GF-D8 (cell line): Measurements from ENCODE around the gene TPD52L2.

Experiments
- DNase-seq: peaks from one replicate; lab custom pipeline; 2025; lab: John Stamatoyannopoulos, UW

TPD52L2 gene

DNA sequence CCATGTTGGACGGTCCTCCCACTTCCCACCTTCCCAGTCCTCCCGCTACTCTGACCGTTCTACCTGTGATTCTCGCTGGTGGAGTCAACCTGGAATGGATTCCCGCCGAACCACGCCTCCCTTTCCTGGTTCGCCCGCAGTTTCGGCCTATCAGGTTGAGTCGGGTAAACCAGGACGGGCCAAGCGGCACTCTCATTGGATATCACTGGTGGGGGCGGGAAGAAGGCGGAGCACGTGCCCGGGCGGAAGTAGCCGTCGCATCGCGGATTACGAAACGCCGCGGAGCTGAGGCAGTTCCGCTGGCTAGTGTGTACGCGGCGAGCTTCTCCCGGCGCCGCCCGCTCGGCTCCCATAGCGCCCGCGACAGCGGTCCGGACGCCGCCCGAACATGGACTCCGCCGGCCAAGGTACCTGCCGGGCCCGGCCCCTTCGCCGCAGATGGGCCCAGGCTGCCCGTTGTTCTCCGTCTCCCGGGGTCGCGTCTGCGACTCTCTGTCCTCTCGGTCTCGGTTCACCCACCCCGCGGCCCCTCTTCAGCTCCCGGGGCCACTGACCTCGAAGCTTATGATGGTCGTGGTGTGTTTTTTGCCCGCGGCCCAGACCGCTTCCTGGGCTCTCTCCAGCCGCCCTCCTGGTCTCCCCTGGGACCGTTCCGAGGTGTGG lies at the start of gene TPD52L2:
Gene TPD52L2, plus strand, starts transcription at position 293 of the 663 bp plus-strand sequence. Its CDS starts 96 bp downstream, at position 389.
- DNase-seq, result peak; percentile 96

DNA sequence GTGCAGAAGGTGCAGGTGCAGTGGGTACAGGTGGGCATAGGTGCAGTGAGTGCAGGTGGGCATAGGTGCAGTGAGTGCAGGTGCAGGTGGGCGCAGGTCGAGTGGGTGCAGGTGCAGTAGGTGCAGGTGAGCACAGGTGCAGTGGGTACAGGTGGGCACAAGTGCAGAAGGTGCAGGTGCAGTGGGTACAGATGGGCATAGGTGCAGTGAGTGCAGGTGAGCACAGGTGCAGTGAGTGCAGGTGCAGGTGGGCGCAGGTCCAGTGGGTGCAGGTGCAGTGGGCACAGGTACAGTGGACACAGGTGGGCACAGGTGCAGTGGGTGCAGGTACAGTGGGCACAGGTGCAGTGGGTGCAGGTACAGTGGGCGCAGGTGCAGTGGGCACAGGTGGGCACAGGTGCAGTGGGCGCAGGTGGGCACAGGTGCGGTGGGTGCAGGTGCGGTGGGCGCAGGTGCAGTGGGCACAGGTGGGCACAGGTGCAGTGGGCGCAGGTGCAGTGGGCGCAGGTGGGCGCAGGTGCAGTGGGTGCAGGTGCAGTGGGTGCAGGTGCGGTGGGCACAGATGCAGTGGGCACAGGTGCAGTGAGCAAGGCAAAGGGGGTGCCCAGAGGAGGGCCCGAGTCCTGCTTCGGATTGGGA lies 49.3 kb upstream of the TPD52L2 start:
- DNase-seq, result no peak

- peak; percentile 35 for DNase-seq
Measured at GRCh38 chr20:63819224-63819921, 45.7 kb upstream of the TPD52L2 start.

DNA sequence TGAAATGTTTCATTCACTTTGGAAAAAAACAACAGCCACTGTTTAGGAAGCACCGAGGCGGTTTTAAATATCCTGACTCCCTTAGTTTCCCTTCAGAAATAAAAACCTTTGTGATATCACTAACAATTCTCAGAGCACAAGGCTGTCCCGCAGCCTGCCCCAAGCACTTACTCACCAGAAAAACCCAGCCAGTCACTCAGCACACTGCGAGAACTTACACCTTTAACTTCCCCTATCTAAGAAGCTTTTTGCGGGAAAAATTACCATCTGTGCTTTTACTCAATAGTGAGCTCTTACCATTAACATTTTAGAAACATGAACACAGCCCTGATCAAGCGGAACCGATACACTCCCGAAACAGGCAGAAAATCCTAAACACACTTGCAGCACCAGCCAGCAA lies 43.3 kb upstream of the TPD52L2 start:
- peak; percentile 7 for DNase-seq

DNA sequence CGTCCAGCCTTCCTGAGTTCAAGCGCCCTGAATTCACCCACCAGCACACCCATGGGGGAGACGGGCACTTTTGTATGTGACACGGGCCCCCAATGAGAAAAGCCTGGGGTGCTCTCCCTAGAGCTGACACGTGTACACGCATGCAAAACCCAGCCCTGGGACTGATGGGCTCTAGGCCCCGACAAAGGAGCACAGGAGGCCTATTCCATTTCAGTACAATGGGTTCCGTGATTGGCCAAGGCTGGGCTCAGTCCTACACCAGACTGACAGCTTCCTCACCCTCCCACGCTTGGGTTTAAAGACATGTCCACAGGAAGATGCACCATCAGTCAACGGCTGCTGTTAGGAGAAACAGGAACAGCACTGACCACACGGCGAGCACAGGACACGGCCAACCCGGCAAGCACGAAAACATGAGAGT lies 42.8 kb upstream of the TPD52L2 start:
- DNase-seq, result peak; percentile 46

GRCh38 chr20:63823691-63824311 lies 41.3 kb upstream of the TPD52L2 start:
- DNase-seq, result no peak

DNA sequence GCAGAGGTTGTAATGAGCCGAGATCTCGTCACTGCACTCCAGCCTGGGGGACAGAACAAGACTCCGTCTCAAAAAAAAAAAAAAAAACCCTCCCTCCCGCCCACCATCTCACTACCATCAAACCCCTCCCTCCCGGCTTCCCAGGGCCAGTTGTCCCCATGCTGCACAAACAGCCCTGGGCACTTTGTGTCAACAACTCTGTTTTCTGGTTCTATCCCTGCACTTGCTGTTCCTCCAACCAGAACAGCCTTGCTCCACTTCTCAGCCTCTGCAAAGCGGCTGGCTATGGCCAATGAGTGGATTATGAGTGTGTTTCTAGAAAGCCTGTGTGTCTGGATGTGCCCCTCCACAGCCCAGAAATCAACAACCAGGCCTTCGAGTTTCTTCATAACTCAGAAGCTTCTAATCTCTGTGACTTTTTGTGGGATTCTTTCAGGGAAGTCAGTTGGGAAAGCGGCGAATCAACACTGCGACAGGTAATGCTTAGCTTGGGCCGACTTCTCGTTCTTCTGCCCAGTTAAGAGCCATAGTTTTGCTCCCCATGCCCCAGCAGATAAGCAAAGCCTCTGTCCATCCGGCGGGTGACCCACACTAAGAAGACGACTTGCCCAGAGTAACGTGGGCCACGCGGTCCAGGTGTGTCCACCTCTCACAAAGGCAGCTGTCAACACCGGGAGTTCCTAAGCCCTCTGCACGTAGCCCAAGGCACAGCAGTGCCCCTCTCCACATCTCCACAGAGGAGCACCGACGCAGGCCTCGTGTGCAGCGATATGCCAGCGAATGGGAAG lies 39.5 kb upstream of the TPD52L2 start:
- DNase-seq, result no peak

DNA sequence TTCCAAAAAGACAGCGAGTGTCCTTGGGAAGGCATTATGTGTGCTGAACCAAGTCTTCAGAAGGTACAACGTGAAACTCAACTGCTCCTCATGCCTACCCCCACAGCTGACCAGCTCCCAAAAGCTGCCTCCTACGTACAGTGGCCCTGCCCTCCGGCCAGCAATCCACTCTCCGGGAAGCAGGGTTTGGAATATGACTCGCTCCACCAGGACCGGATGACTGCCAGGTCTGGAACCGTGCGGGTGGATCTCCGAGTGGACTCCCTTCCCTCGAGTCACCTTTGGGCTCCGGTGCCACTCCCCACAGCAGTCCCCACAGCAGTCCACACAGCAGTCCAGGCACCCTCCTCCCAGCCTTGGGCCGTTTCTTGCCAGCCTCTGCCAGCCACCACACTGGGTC lies 38.3 kb upstream of the TPD52L2 start:
- DNase-seq, result no peak

DNA sequence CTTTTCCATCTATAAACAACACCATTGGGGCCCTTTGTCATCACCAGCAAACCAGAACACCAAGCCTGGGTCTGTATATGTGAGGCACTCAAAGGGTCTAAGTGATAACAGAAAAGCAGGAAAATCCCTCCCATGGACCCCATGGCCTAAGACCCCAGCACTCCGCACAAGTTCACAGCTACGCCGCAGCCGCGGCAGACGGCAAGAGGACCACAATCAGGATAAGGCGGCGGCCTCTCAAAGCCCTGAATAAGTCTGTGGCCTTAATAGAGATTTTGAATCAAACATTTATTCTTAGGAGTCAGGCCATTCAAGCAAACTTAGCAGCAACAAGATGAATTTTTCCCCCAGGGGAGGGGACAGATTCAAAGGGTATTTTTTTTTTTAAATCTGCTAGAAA lies 36.9 kb upstream of the TPD52L2 start:
- DNase-seq, result no peak

DNA sequence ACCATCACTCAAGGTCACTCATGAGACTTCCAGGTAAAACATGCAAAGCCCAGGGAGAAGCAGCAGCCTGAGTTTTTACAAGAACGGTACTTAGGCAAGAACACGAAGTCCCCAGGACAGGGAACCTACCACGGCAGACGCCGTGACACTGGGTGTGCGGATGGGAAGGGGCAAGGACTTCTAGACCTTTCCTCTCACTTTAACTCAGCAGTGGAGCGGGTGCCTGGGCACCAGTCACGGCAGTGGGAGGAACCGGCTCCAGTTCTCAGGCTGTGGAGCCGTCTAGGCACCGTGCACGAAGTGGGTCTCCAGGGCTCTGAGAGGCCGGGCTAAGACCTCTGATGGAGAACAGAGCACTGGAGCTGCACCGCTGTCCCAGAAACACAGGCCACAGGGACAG lies 36.5 kb upstream of the TPD52L2 start:
- DNase-seq, result no peak

GRCh38 chr20:63828951-63829350 lies 36.1 kb upstream of the TPD52L2 start:
- DNase-seq, result no peak

- no peak for DNase-seq
Measured at GRCh38 chr20:63829603-63829944, 35.5 kb upstream of the TPD52L2 start.

- DNase-seq, result no peak
Measured at GRCh38 chr20:63829945-63830835, 34.9 kb upstream of the TPD52L2 start.

DNA sequence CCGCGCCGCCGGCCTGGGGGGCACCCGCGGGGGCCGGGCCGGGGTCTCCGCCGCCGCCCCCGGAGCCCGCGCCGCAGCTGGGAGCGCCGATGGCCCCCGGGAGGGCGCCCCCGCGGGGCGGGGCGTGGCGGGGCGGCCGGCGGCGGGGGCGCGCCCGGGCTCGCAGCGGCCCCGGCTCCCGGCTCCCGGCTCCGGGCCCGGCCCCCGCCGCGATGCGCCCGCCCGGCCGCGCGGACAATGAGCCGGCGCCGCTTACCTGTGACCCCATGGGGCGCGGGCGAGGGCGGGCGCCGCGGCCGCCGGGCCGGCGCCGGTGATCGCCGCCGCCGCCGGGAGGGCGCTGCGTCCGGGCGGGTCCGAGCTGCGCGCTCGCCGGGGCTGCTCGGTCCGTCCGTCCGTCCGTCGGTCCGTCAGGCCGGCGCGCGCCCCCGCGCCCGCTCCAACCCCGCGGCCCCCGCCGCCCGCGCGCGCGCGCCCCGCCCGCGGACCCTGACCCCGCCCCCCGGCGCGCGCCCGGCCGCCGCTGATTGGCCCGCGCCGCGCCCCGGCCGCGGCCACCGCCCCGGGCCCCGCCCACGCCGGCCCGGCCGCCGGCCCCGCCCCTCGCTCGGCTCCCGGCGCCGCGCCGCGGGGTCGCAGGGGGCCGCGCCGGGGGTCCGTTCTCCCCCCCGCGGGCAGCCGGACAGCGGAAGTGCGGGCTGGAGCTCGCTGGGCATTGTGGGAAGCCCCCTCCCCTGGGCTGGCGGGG lies 34.1 kb upstream of the TPD52L2 start, which contains the start of gene ZBTB46:
Gene ZBTB46, minus strand, starts transcription at position 424 of the 748 bp plus-strand sequence. CDS start 40,507 bp downstream, outside the sequence.
- no peak for DNase-seq

- DNase-seq, result no peak
Measured at GRCh38 chr20:63831646-63831992, 33.5 kb upstream of the TPD52L2 start.

DNA sequence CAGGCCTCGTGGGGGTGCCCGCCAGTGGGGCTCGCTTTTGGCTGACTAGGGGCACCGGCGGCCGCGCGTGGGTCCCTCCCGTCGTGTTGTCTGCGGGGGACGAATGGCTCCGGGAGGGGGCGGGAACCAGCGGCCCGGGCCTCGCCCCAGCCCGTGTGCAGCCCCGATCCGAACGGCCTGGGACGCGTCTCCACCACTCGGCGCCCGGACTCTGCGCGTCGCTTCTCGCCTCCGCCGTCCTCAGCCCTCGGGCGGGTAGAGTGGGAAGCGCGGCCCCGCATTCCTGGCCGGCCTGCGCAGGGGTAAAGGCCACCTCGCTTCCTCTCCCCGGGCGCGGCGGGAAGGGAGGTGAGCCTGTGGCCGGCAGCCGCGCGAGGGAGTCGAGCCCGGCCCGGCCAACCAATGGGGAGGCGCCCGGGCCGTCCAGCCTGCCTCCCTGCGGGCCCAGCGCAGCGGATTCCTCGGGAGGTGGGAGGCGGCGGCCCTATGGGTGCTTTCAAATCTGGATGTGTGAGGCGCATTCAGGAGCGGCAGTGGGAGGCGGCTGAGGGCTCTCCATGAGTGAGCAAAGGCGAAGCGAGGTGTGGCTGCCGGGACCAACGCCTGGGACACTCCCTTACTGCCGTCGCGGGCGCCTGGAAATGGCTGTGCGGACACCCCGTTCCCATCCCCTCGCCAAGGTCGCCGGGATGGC lies 32.9 kb upstream of the TPD52L2 start:
- no peak for DNase-seq

- no peak for DNase-seq
Measured at GRCh38 chr20:63833776-63834490, 31.1 kb upstream of the TPD52L2 start.

GRCh38 chr20:63834491-63834880 lies 30.6 kb upstream of the TPD52L2 start:
- DNase-seq, result no peak
